ENCODE data around the gene FBXO42. TPM values are rescaled to one million over a fixed set of nuclear protein-coding genes. Genes with fewer than 3 reads are reported as not detected.
"Not testable (repeated sequence)": the region's sequence is repeated elsewhere in the genome, so short reads cannot be mapped to it uniquely, and the experiment has no call there.

FBXO42 gene
- total RNA-seq, 6 experiments from 2014 or later = 7.9 to 14.1 (median 10.2) TPM

- Histone ChIP-seq H3K27ac (peak overlapping the region; percentile 94 to 96 (median 94)), H3K36me3 (no peaks in the 10 kb centered on the region), H3K4me1 (peaks cover 0 to 29% (median 10%) of the 10 kb centered on the region in 4 donors), H3K9me3 (no peaks in the 10 kb centered on the region), H3K4me3 (peak overlapping the region; percentile 88 to 96 (median 92)), H3K27me3 (no peaks in the 10 kb centered on the region)
- no peak for DNase-seq
- WGBS (ENCODE audit: insufficient coverage, low coverage, low lambda C conversion rate, missing lambda C conversion rate) = 1% methylated on average over 24 of the region's 24 CpGs
- TF ChIP-seq POLR2A (IDR thresholded peaks at IDR 0.05) (no peak), CTCF (IDR thresholded peaks at IDR 0.05) (no peak)
- intact Hi-C loops (cut with DNase I) = loop anchor here in 1 of 2 donors (10.0 kb wide), 1 partner anchor 293 kb away; the partner anchor contains the start of gene FAM131C
- ATAC-seq = no peak
Measured at GRCh38 chr1:16367968-16368890, 15.9 kb upstream of the FBXO42 start.

- H3K4me1 ChIP-seq = peaks cover 0 to 22% (median 7%) of the 10 kb centered on the region in 4 donors
- H3K27ac ChIP-seq = peak overlapping the region; percentile 94 to 96 (median 94)
- intact Hi-C loops (cut with DNase I) = loop anchor here in 1 of 2 donors (10.0 kb wide), 1 partner anchor 293 kb away; the partner anchor contains the start of gene FAM131C
- H3K27me3 ChIP-seq = no peaks in the 10 kb centered on the region
- no peaks in the 10 kb centered on the region for H3K36me3 ChIP-seq
- WGBS (ENCODE audit: insufficient coverage, low coverage, low lambda C conversion rate, missing lambda C conversion rate) = 0% methylated on average over 5 of the region's 47 CpGs
- H3K9me3 ChIP-seq = no peaks in the 10 kb centered on the region
- TF ChIP-seq POLR2A (IDR thresholded peaks at IDR 0.05) (peak; percentile 84), CTCF (IDR thresholded peaks at IDR 0.05) (peak in 3 of 4 donors; percentile 4 to 31 (median 10))
- DNase-seq (peak; percentile 84 to 89 (median 85)), ATAC-seq (peak; percentile 79 to 90 (median 86))
- peak overlapping the region; percentile 88 to 96 (median 92) for H3K4me3 ChIP-seq
Measured at GRCh38 chr1:16367258-16367967, 15.1 kb upstream of the FBXO42 start.

- intact Hi-C loops (cut with DNase I) = loop anchor here in 1 of 2 donors (10.0 kb wide), 1 partner anchor 292 kb away; the partner anchor contains the start of gene FAM131C
- TF ChIP-seq CTCF (IDR thresholded peaks at IDR 0.05) (no peak), POLR2A (IDR thresholded peaks at IDR 0.05) (no peak)
- Histone ChIP-seq H3K36me3 (no peaks in the 10 kb centered on the region), H3K4me3 (peak within 1 kb of the TSS; percentile 88 to 96 (median 92)), H3K27ac (peak within 1 kb of the TSS; percentile 94 to 96 (median 94)), H3K27me3 (no peaks in the 10 kb centered on the region), H3K9me3 (no peaks in the 10 kb centered on the region), H3K4me1 (peaks cover 0 to 16% (median 4%) of the 10 kb centered on the region in 4 donors)
- ATAC-seq (peak; percentile 87 to 92 (median 91)), DNase-seq (peak; percentile 96 to 98 (median 97))
- under 1% methylated on average over 24 of the region's 24 CpGs for WGBS (ENCODE audit: insufficient coverage, low coverage, low lambda C conversion rate, missing lambda C conversion rate)
Measured at GRCh38 chr1:16366722-16367257, 14.5 kb upstream of the FBXO42 start, which contains the start of gene SZRD1. Gene SZRD1, plus strand, starts transcription at chr1:16367242. Its CDS starts 16 bp downstream, at chr1:16367258.

- H3K4me3 ChIP-seq, ATAC-seq, H3K36me3 ChIP-seq, DNase-seq, H3K27me3 ChIP-seq, H3K9me3 ChIP-seq: not testable (repeated sequence)
- Histone ChIP-seq H3K27ac (peak overlapping the region in 1 of 3 donors; percentile 4), H3K4me1 (peaks cover 0 to 13% (median 3%) of the 10 kb centered on the region in 4 donors)
- intact Hi-C loops (cut with DNase I) = loop anchor here in 1 of 2 donors (10.0 kb wide), 1 partner anchor 290 kb away; the partner anchor contains the start of gene FAM131C
- WGBS (ENCODE audit: insufficient coverage, low coverage, low lambda C conversion rate, missing lambda C conversion rate) = 42% methylated on average over 3 of the region's 3 CpGs
Measured at GRCh38 chr1:16365146-16365498, 12.8 kb upstream of the FBXO42 start.

Measured in right lobe of liver (tissue), 6 donors.